Smooth muscle cell (in vitro differentiated cells): ENCODE data around the gene CEP350. TPM values are rescaled to one million over a fixed set of nuclear protein-coding genes. Genes with fewer than 3 reads are reported as not detected.

Experiments
- DNase-seq: peaks from one replicate; lab custom pipeline; 2025; ENCODE audit not compliant: unreplicated experiment; lab: John Stamatoyannopoulos, UW
- H2AFZ ChIP-seq: fragments of 200-600 bp; sonication (generic); 2 replicates; pipeline ENCODE4 v1.6.0; 2016; ENCODE audit warnings: antibody characterized with exemption, low read depth, mild to moderate bottlenecking
- H3F3A ChIP-seq: fragments of 200-600 bp; sonication (generic); 2 replicates; pipeline ENCODE4 v1.6.0; 2017; ENCODE audit warnings: antibody characterized with exemption, low read depth
- H3K27ac ChIP-seq: fragments of 200-600 bp; sonication (generic); 2 replicates; pipeline ENCODE4 v1.5.1; 2016; ENCODE audit warnings: low read depth, mild to moderate bottlenecking
- H3K27me3 ChIP-seq: fragments of 200-600 bp; sonication (generic); 2 replicates; pipeline ENCODE4 v1.6.1; 2016; ENCODE audit warnings: low read depth, mild to moderate bottlenecking
- H3K36me3 ChIP-seq: fragments of 200-600 bp; sonication (generic); 2 replicates; pipeline ENCODE4 v1.5.1; 2016; ENCODE audit warnings: low read depth
- H3K4me1 ChIP-seq: fragments of 200-600 bp; sonication (generic); 2 replicates; pipeline ENCODE4 v1.5.1; 2016; ENCODE audit warnings: low read depth
- H3K4me2 ChIP-seq: fragments of 200-600 bp; sonication (generic); 2 replicates; pipeline ENCODE4 v1.6.0; 2016; ENCODE audit warnings: mild to moderate bottlenecking
- H3K4me3 ChIP-seq: fragments of 200-600 bp; sonication (generic); 2 replicates; pipeline ENCODE4 v1.5.1; 2016; ENCODE audit warnings: mild to moderate bottlenecking
- H3K79me2 ChIP-seq: fragments of 200-600 bp; sonication (generic); 2 replicates; pipeline ENCODE4 v1.6.0; 2016; ENCODE audit warnings: low read depth, mild to moderate bottlenecking
- H3K9ac ChIP-seq: fragments of 200-600 bp; sonication (generic); 2 replicates; pipeline ENCODE4 v1.6.0; 2016; ENCODE audit warnings: low read depth
- H3K9me3 ChIP-seq: fragments of 200-600 bp; sonication (generic); replicated peaks from 2 replicates; pipeline ENCODE4 v1.5.1; 2016; ENCODE audit warnings: low read depth
- H4K20me1 ChIP-seq: fragments of 200-600 bp; sonication (generic); 2 replicates; pipeline ENCODE4 v1.6.0; 2016; ENCODE audit warnings: low read depth
- WGBS: methylation state at CpG from one replicate; pipeline ENCODE4 v1.1.7; 2016; ENCODE audit warnings: low lambda C conversion rate; 5-methylcytosine and 5-hydroxymethylcytosine counted together
- polyA plus RNA-seq: library from polyadenylated mRNA; unstranded; fragments of >200 nt; fragmentation: Nextera tagmentation; extraction: Ambion mirVana; gene quantifications from 2 replicates; pipeline ENCODE4 v1.2.1, GENCODE V29; 2016
- total RNA-seq: library from RNA; depleted of rRNA; stranded (reverse); fragments of >200 nt; gene quantifications from 2 replicates; pipeline ENCODE4 v1.2.3, GENCODE V29; 2014
- TF ChIP-seq, protein P1 (sequence below): fragments of 200-600 bp; sonication (generic); IDR thresholded peaks from 2 replicates; pipeline ENCODE4 v1.5.1; 2017; ENCODE audit warnings: borderline replicate concordance, mild to moderate bottlenecking, antibody characterized with exemption; ENCODE audit not compliant: insufficient read depth, poor library complexity, severe bottlenecking

The CEP350 gene
- total and polyA plus RNA-seq, 2 experiments from 2014 or later = 17.0 to 35.9 TPM

DNA sequence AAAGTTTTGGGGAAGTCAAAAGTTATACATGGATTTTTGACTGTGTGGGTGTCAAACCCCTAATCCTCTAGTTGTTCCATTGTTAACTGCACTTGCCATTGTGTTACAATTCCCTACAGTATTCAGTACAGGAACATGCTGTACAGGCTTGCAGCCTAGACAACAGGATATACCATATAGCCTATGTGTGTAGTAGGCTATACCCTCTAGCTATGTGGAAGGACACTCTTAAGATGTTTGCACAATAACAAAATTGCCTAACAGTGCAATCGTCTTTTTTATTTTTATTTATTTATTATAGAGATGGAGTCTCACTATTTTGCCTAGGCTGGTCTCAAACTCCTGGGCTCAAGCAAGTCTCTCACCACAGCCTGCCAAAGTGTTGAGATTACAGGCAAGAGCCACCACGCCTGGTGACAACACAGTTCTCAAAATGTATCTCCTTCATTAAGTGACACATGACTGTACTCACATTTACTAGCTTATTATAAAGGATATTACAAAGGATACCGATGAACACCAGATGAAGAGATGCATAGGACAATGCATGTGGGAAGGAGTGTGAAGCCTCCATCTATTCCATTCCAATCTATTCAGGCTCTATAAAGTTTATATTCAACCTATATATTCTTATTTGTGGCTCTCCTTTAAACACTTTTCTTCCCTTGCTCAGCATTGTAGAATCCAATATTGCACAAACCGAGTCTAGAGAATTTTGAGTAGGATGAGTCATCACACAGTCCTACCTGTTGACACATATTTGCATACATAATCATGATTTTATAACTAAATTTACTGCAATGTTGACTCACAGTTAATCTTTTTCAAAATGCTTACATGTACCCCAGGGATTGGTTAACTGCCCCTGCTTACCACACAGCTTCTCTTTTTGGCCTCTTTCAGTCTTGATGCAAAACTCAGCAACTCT is 28.4 kb upstream of the CEP350 start:
- TF ChIP-seq, protein P1, sequence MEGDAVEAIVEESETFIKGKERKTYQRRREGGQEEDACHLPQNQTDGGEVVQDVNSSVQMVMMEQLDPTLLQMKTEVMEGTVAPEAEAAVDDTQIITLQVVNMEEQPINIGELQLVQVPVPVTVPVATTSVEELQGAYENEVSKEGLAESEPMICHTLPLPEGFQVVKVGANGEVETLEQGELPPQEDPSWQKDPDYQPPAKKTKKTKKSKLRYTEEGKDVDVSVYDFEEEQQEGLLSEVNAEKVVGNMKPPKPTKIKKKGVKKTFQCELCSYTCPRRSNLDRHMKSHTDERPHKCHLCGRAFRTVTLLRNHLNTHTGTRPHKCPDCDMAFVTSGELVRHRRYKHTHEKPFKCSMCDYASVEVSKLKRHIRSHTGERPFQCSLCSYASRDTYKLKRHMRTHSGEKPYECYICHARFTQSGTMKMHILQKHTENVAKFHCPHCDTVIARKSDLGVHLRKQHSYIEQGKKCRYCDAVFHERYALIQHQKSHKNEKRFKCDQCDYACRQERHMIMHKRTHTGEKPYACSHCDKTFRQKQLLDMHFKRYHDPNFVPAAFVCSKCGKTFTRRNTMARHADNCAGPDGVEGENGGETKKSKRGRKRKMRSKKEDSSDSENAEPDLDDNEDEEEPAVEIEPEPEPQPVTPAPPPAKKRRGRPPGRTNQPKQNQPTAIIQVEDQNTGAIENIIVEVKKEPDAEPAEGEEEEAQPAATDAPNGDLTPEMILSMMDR = no peak
- 72% methylated on average over 4 of the region's 4 CpGs for WGBS
- Histone ChIP-seq H3K27me3 (no peaks in the 10 kb centered on the region), H3K4me3 (no peak overlapping the region), H4K20me1 (no peaks in the 10 kb centered on the region), H3K4me1 (peaks cover 17% of the 10 kb centered on the region), H3K9me3 (no peaks in the 10 kb centered on the region), H3K27ac (peak overlapping the region; percentile 64), H3K36me3 (no peaks in the 10 kb centered on the region), H3K9ac (no peak overlapping the region), H2AFZ (no peak overlapping the region), H3K79me2 (no peaks in the 10 kb centered on the region), H3F3A (no peaks in the 10 kb centered on the region), H3K4me2 (no peak overlapping the region)
- DNase-seq = no peak

DNA sequence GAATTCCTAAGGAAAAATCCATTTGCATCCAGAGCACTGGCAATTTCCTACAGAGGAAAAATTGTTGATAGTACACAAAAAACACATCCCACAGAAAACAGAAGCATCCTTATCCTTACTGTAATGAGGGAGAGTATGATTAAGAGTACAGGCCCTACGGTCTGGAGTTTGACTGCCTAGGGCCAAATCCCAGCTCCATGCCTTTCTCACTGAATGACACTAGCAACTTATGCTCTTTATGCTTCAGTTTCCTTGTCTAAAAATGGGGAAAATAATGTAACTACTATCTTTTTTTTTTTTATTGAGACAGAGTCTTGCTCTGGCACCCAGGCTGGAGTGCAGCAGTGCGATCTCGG is 27.8 kb upstream of the CEP350 start:
- H3K4me2 ChIP-seq = no peak overlapping the region
- no peak overlapping the region for H3K9ac ChIP-seq
- TF ChIP-seq, protein P1 = no peak

DNA sequence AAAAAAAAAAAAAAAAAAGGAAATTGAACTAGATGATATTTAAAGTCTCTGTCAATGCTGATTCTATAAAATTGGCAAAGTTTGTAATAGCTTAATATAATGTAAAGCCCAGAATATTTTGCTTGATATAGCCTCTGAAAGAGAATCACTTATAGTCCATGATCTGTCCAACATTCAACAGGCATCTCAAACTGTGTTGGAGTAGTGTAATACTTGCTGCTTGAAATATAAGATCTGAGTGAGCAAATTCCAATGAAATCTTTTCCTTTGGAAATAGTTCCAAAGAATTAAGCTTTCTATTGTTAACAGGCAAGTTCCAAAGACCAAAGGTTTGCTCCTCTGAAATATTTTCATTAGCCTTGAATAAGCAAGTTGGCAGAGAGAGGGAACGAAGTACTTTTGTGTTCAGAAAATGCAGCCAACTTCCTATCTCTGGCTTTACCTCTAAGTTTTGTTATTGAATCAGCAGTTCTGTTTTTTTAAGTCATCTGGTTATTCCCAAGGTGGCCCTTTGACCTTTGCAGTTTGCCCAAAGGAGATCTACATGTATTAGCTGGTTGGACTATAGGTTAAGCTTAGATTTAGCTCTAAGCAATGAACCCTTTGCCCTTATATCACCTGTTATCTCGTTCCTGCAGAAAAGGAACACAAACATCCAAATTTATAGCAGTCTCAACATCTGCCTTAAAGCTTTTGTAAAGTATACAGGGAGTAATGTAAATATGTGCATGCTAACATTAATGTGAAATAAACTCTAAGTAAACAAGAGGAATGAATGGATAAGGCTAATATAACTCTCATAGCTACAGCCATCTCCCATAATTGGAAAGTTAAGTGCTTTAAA is 24.4 kb upstream of the CEP350 start:
- no peak overlapping the region for H2AFZ ChIP-seq
- H3K27me3 ChIP-seq = no peaks in the 10 kb centered on the region
- TF ChIP-seq, protein P1 = no peak
- no peaks in the 10 kb centered on the region for H3K36me3 ChIP-seq
- peaks cover 5% of the 10 kb centered on the region for H3K4me1 ChIP-seq
- H3K4me2 ChIP-seq = no peak overlapping the region
- no peaks in the 10 kb centered on the region for H3K79me2 ChIP-seq
- 90% methylated on average over 2 of the region's 2 CpGs for WGBS
- no peak overlapping the region for H3K9ac ChIP-seq
- no peak overlapping the region for H3K27ac ChIP-seq
- H3F3A ChIP-seq = no peaks in the 10 kb centered on the region
- no peak overlapping the region for H3K4me3 ChIP-seq
- no peaks in the 10 kb centered on the region for H3K9me3 ChIP-seq
- no peak for DNase-seq
- no peaks in the 10 kb centered on the region for H4K20me1 ChIP-seq

More for the DNA sequence above, 27.8 kb upstream of the CEP350 start:
- no peaks in the 10 kb centered on the region for H3F3A ChIP-seq
- H3K4me3 ChIP-seq = no peak overlapping the region
- H3K27ac ChIP-seq = peak overlapping the region; percentile 64
- WGBS = 82% methylated on average over 3 of the region's 3 CpGs
- no peaks in the 10 kb centered on the region for H4K20me1 ChIP-seq
- no peak for DNase-seq
- H3K36me3 ChIP-seq = no peaks in the 10 kb centered on the region
- no peaks in the 10 kb centered on the region for H3K9me3 ChIP-seq
- H3K4me1 ChIP-seq = peaks cover 10% of the 10 kb centered on the region
- no peak overlapping the region for H2AFZ ChIP-seq
- H3K27me3 ChIP-seq = no peaks in the 10 kb centered on the region
- no peaks in the 10 kb centered on the region for H3K79me2 ChIP-seq
